A673 (cell line): ENCODE measurements around the gene UFD1.

Experiments used
- CTCF ChIP-seq: fragments of 300-800, 200-600 bp; sonication (generic); conservative IDR thresholded peaks from 2 replicates; pipeline ENCODE4 v1.5.1; 2017; ENCODE audit warnings: low read depth, mild to moderate bottlenecking, antibody characterized with exemption, low read length, moderate library complexity, mixed read lengths
- EZH2 ChIP-seq: fragments of 200-600 bp; sonication (generic); IDR thresholded peaks from 2 replicates; pipeline ENCODE4 v1.6.1; 2017; ENCODE audit warnings: borderline replicate concordance, low read depth, mild to moderate bottlenecking, mixed read lengths, antibody characterized with exemption, low read length; ENCODE audit not compliant: poor library complexity, severe bottlenecking

DNA sequence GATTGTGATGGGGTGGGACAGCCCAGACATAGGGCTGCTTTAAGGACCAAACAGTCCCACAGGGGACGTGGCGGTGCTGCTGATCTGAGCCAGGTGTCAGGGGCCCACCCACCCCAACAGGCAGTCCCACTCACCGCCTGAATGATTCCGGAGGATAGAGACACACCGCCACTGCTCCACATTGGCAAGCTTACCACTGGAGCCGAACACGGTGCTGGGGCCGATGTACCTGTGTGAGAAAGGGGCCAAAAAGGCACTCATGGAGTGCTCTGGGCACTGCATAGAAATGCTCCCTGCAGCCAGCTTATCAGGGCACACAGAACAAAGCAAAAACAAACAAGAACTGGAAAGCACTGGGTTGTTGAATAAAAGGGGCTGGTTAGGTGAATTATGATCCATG lies 73.3 kb downstream of the UFD1 start:
- TF ChIP-seq CTCF: no peak
- no peak for TF ChIP-seq EZH2
